Suprapubic skin (tissue), 4 donors: ENCODE measurements around the gene PRLR. TPM values are rescaled to one million over a fixed set of nuclear protein-coding genes. Genes with fewer than 3 reads are reported as not detected.

Source experiments
- DNase-seq, 2 donors: peaks; one replicate each; pipeline ENCODE4 v3.0.0-alpha.2; 2019; ENCODE audit warnings: low spot score in 2 of 2
- H3K27ac ChIP-seq: fragments of 200-600 bp; sonication (generic); one replicate; pipeline ENCODE4 v1.5.1; 2019
- H3K27me3 ChIP-seq: fragments of 200-600 bp; sonication (generic); one replicate; pipeline ENCODE4 v1.5.1; 2019
- H3K36me3 ChIP-seq: fragments of 200-600 bp; sonication (generic); one replicate; pipeline ENCODE4 v1.5.1; 2019
- H3K4me1 ChIP-seq: fragments of 200-600 bp; sonication (generic); one replicate; pipeline ENCODE4 v1.5.1; 2019
- H3K4me3 ChIP-seq: fragments of 200-600 bp; sonication (generic); one replicate; pipeline ENCODE4 v1.5.1; 2019; ENCODE audit warnings: mild to moderate bottlenecking
- H3K9me3 ChIP-seq: fragments of 200-600 bp; sonication (generic); one replicate; pipeline ENCODE4 v1.5.1; 2019
- CTCF ChIP-seq, 2 donors: fragments of 200-600 bp in 1 of 2; fragments of 450-650 bp in 1 of 2; sonication (generic) in 1 of 2; IDR thresholded peaks; one replicate each; pipeline ENCODE4 v1.5.1; 2016 to 2019; ENCODE audit warnings: antibody characterized with exemption in 2 of 2, mild to moderate bottlenecking in 1 of 2, moderate library complexity in 1 of 2
- EP300 ChIP-seq: sonication (generic); formaldehyde crosslinking; IDR thresholded peaks from one replicate; pipeline ENCODE4 v1.6.1; 2017; ENCODE audit warnings: antibody characterized with exemption
- POLR2A ChIP-seq, 2 donors: fragments of 450-650 bp; IDR thresholded peaks; one replicate each; pipeline ENCODE4 v1.6.1; 2017; ENCODE audit warnings: antibody characterized with exemption in 2 of 2, mild to moderate bottlenecking in 2 of 2, moderate library complexity in 2 of 2
- POLR2AphosphoS5 ChIP-seq, 3 donors: sonication (generic); formaldehyde crosslinking; IDR thresholded peaks; one replicate each; pipeline ENCODE4 v1.6.1; 2017; ENCODE audit warnings: antibody characterized with exemption in 3 of 3
- WGBS: methylation state at CpG from one replicate; pipeline ENCODE4 v1.1.5; 2018; 5-methylcytosine and 5-hydroxymethylcytosine counted together
- total RNA-seq, 4 donors: library from RNA; depleted of rRNA; stranded (reverse); fragments of >200 nt; gene quantifications; one replicate each; pipeline ENCODE4 v1.1.0, GENCODE V29; 2016

PRLR gene
- total RNA-seq, 4 donors from 2014 or later = 8.0 to 18.7 (median 17.6) TPM

GRCh38 chr5:35171078-35171477, 59.2 kb downstream of the PRLR start:
- no peak for DNase-seq
- Histone ChIP-seq H3K4me3 (no peak overlapping the region), H3K36me3 (no peaks in the 10 kb centered on the region), H3K27me3 (no peaks in the 10 kb centered on the region), H3K9me3 (peaks cover 3% of the 10 kb centered on the region), H3K4me1 (peaks cover 4% of the 10 kb centered on the region), H3K27ac (no peak overlapping the region)
- TF ChIP-seq POLR2A (IDR thresholded peaks at IDR 0.05) = no peak
- TF ChIP-seq EP300 = no peak
- TF ChIP-seq CTCF (IDR thresholded peaks at IDR 0.05) = no peak
- no peak for TF ChIP-seq POLR2AphosphoS5 (IDR thresholded peaks at IDR 0.05)

- DNase-seq = no peak
- no peaks in the 10 kb centered on the region for H3K27me3 ChIP-seq
- H3K4me1 ChIP-seq = peaks cover 13% of the 10 kb centered on the region
- peaks cover 3% of the 10 kb centered on the region for H3K9me3 ChIP-seq
- H3K27ac ChIP-seq = no peak overlapping the region
- H3K4me3 ChIP-seq = no peak overlapping the region
- 88% methylated on average over 1 of the region's 1 CpG for WGBS
- H3K36me3 ChIP-seq = no peaks in the 10 kb centered on the region
- no peak for TF ChIP-seq EP300
- TF ChIP-seq POLR2A (IDR thresholded peaks at IDR 0.05) = no peak
- TF ChIP-seq POLR2AphosphoS5 (IDR thresholded peaks at IDR 0.05) = no peak
- no peak for TF ChIP-seq CTCF (IDR thresholded peaks at IDR 0.05)
These were observed 64.2 kb downstream of the PRLR start for GRCh38 chr5:35166043-35166442.

- no peak for TF ChIP-seq EP300
- TF ChIP-seq POLR2A (IDR thresholded peaks at IDR 0.05) = no peak
- TF ChIP-seq CTCF (IDR thresholded peaks at IDR 0.05) = no peak
- no peak for TF ChIP-seq POLR2AphosphoS5 (IDR thresholded peaks at IDR 0.05)
- H3K9me3 ChIP-seq = peaks cover 3% of the 10 kb centered on the region
- no peak overlapping the region for H3K27ac ChIP-seq
- 94% methylated on average over 4 of the region's 4 CpGs for WGBS
- no peaks in the 10 kb centered on the region for H3K27me3 ChIP-seq
- H3K36me3 ChIP-seq = no peaks in the 10 kb centered on the region
- no peak for DNase-seq
- no peak overlapping the region for H3K4me3 ChIP-seq
- H3K4me1 ChIP-seq = peaks cover 22% of the 10 kb centered on the region
These were observed 65.3 kb downstream of the PRLR start for GRCh38 chr5:35164860-35165542.

- no peak overlapping the region for H3K4me3 ChIP-seq
- H3K27me3 ChIP-seq = no peaks in the 10 kb centered on the region
- no peak for DNase-seq
- peaks cover 22% of the 10 kb centered on the region for H3K4me1 ChIP-seq
- H3K27ac ChIP-seq = no peak overlapping the region
- TF ChIP-seq POLR2AphosphoS5 (IDR thresholded peaks at IDR 0.05) (no peak), CTCF (IDR thresholded peaks at IDR 0.05) (no peak), EP300 (no peak), POLR2A (IDR thresholded peaks at IDR 0.05) (no peak)
- peaks cover 3% of the 10 kb centered on the region for H3K9me3 ChIP-seq
- no peaks in the 10 kb centered on the region for H3K36me3 ChIP-seq
These were observed 66.6 kb downstream of the PRLR start for GRCh38 chr5:35163710-35164033.

DNA sequence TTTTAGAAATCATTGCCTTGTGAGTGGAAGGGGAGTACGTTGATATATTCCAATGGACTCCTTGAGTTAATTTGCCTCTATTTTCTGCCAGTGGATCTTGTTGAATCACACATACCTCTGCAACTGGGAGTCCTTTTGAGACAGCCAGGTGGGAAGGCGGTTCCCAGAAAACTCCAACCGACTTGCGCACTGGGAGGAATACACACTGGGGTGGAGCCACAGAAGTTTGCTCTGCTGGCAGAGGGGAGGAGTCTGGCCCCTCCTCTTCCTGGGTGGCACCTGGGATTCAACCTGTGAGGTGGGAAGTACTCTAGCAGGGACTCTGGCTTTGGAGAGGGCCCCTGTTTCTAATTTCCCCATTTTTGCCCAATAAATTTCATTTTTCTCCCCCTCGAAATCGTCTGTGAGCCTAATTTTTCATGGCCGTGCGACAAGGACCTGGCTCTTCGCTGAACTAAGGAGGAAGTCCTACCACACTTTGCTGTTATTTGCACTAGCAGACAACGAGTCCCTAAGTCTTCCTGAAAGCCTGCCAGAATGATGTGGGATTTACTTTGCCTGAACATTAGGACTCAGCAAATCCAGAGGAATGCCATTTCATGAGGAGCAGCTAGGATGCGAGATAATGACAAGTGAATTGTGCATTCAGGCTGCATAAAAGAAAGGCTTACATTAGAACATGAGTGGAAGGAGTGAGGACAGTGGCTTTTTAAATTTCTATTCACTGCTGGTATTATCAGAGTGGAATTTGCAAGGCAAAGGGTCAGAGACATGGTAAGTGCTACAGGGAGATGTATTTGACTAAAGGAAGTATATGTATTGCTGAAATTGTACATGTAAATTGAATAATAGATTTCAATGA, 67.2 kb downstream of the PRLR start:
- H3K9me3 ChIP-seq = peaks cover under 1% of the 10 kb centered on the region
- H3K4me1 ChIP-seq = peaks cover 22% of the 10 kb centered on the region
- H3K27ac ChIP-seq = no peak overlapping the region
- no peak overlapping the region for H3K4me3 ChIP-seq
- no peak for DNase-seq
- WGBS = 79% methylated on average over 11 of the region's 11 CpGs
- no peaks in the 10 kb centered on the region for H3K36me3 ChIP-seq
- TF ChIP-seq EP300 (no peak), POLR2AphosphoS5 (IDR thresholded peaks at IDR 0.05) (no peak), POLR2A (IDR thresholded peaks at IDR 0.05) (no peak), CTCF (IDR thresholded peaks at IDR 0.05) (no peak)
- H3K27me3 ChIP-seq = no peaks in the 10 kb centered on the region
